K562 (cell line): ENCODE measurements around the gene TLNRD1. TPM values are rescaled to one million over a fixed set of nuclear protein-coding genes. Genes with fewer than 3 reads are reported as not detected.

Source experiments
- DPF2 ChIP-seq: fragments of 450-650 bp; IDR thresholded peaks from 2 replicates; pipeline ENCODE4 v1.6.1; 2016
- FOXK2 ChIP-seq, 2 experiments: fragments of 450-650 bp; IDR thresholded peaks in 1 of 2; conservative IDR thresholded peaks in 1 of 2; 2 replicates each; pipeline ENCODE4 v1.6.1; 2016; ENCODE audit warnings: low read depth in 2 of 2, mild to moderate bottlenecking in 1 of 2
- FOXM1 ChIP-seq, 2 experiments: fragments of 450-650 bp in 1 of 2; sonication (generic) in 1 of 2; formaldehyde crosslinking in 1 of 2; IDR thresholded peaks; 2 replicates each; pipeline versions ENCODE4 v1.6.1 to v1.9.0; 2017 to 2022; ENCODE audit warnings: low read depth in 2 of 2, mild to moderate bottlenecking in 2 of 2, missing genetic modification reagents in 1 of 2, moderate library complexity in 1 of 2
- KLF6 ChIP-seq: fragments of 250-450 bp; sonication (Bioruptor Pico); IDR thresholded peaks from 2 replicates; pipeline ENCODE4 v1.4.0; 2020; ENCODE audit warnings: mild to moderate bottlenecking, moderate library complexity, borderline replicate concordance
- MGA ChIP-seq: fragments of 450-650 bp; IDR thresholded peaks from 2 replicates; pipeline ENCODE4 v1.6.1; 2016; ENCODE audit warnings: mild to moderate bottlenecking, moderate library complexity
- POLR2A ChIP-seq: fragments of 450-650 bp; conservative IDR thresholded peaks from 2 replicates; pipeline ENCODE4 v1.6.1; 2016
- TARDBP ChIP-seq: fragments of 450-650 bp; IDR thresholded peaks from 2 replicates; pipeline ENCODE4 v1.6.1; 2016
- TBP ChIP-seq: optimal IDR thresholded peaks from 2 replicates; pipeline ENCODE3; 2011; ENCODE audit warnings: low read depth, low read length, improper control_type of control experiment
- XRCC4 ChIP-seq: IDR thresholded peaks from one replicate; pipeline ENCODE4 v1.6.1; 2011; ENCODE audit not compliant: insufficient read depth, insufficient read length; ENCODE audit errors: extremely low read depth
- ZNF449 ChIP-seq: fragments of 250-450 bp; sonication (Bioruptor Pico); IDR thresholded peaks from 2 replicates; pipeline ENCODE4 v1.8.0; 2022; ENCODE audit warnings: moderate library complexity, mild to moderate bottlenecking, inconsistent platforms
- polyA plus RNA-seq, 8 experiments: library from polyadenylated mRNA; depleted of rRNA in 4 of 8; stranded (reverse) in 5 of 8; unstranded in 3 of 8; fragments of >200 nt; fragmentation: Nextera tagmentation in 2 of 8; fragmentation: Illumina TruSeq in 1 of 8; extraction: Ambion mirVana in 2 of 8; extraction: Trizol in 1 of 8; gene quantifications; 2 replicates each; pipeline versions ENCODE4 v1.2.1 to v1.2.3, GENCODE V29; 2011 to 2014; ENCODE audit warnings: inconsistent platforms in 1 of 8, missing spikeins in 1 of 8
- total RNA-seq, 7 experiments: library from RNA; depleted of rRNA in 6 of 7; stranded (reverse); fragments of >200 nt in 6 of 7; fragmentation: Illumina TruSeq in 2 of 7; extraction: Trizol in 2 of 7; gene quantifications; 2 replicates each; pipeline versions ENCODE4 v1.2.1 to v1.2.3, GENCODE V29; 2011 to 2021; ENCODE audit warnings: low replicate concordance in 1 of 7
- TF ChIP-seq, protein P1 (sequence below): sonication (generic); formaldehyde crosslinking; IDR thresholded peaks from 2 replicates; pipeline ENCODE4 v1.8.0; 2023; ENCODE audit warnings: mild to moderate bottlenecking, missing genetic modification reagents

TLNRD1 gene
- total and polyA plus RNA-seq, 9 of the 15 experiments (the other 6 are each of a cell fraction or from before 2014, with no cell fraction given): 1.1 to 33.1 (median 5.7) TPM

DNA sequence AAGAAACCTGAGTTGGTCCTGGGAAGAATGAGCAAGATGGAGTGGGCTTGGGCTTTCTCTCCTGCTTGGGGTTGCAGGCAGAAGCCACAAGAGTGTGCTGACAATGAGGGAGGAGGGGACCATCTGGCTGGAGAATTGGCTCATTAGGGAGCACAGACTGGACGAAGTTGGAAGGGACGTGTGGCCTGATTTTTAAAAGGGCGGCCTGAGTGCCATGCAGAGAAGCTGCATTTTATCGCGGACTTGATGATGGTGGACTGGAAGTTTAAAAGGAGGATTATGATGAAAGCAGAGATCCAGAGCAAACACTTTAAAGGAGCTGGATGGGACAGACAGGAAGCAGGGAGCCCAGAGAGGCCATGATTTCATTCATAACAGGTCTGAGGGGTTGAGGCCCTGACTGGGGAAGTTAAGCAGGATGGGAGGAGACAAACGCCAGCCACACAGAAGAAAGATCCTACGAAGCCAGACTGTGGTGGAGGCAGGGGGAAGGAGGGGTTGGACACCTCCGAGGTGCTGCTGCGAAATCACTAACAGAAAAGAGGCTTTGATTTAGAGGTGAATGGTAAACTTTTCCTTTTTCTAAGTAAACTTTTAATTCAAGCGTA, 23.6 kb downstream of the TLNRD1 start (continued):
- TF ChIP-seq XRCC4 (no peak), FOXM1 (IDR thresholded peaks at IDR 0.05; ENCODE audit: low read depth) (no peak), FOXM1 (CRISPR knock-in tag; IDR thresholded peaks at IDR 0.05; ENCODE audit: low read depth) (no peak), KLF6 (CRISPR knock-in tag) (no peak), TARDBP (no peak), MGA (no peak), DPF2 (no peak), ZNF449 (CRISPR knock-in tag) (no peak), FOXK2 (conservative IDR thresholded peaks at IDR 0.05 in 1 of 2, IDR thresholded peaks at IDR 0.05 in 1 of 2; ENCODE audit: low read depth in 2 of 2) (no peak), POLR2A (no peak), TBP (no peak)
- TF ChIP-seq, protein P1, sequence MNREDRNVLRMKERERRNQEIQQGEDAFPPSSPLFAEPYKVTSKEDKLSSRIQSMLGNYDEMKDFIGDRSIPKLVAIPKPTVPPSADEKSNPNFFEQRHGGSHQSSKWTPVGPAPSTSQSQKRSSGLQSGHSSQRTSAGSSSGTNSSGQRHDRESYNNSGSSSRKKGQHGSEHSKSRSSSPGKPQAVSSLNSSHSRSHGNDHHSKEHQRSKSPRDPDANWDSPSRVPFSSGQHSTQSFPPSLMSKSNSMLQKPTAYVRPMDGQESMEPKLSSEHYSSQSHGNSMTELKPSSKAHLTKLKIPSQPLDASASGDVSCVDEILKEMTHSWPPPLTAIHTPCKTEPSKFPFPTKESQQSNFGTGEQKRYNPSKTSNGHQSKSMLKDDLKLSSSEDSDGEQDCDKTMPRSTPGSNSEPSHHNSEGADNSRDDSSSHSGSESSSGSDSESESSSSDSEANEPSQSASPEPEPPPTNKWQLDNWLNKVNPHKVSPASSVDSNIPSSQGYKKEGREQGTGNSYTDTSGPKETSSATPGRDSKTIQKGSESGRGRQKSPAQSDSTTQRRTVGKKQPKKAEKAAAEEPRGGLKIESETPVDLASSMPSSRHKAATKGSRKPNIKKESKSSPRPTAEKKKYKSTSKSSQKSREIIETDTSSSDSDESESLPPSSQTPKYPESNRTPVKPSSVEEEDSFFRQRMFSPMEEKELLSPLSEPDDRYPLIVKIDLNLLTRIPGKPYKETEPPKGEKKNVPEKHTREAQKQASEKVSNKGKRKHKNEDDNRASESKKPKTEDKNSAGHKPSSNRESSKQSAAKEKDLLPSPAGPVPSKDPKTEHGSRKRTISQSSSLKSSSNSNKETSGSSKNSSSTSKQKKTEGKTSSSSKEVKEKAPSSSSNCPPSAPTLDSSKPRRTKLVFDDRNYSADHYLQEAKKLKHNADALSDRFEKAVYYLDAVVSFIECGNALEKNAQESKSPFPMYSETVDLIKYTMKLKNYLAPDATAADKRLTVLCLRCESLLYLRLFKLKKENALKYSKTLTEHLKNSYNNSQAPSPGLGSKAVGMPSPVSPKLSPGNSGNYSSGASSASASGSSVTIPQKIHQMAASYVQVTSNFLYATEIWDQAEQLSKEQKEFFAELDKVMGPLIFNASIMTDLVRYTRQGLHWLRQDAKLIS: no peak
